ENCODE results near the gene VAV2.

VAV2 gene

GRCh38 chr9:133888048-133888808 is 103.9 kb downstream of the VAV2 start:
- no peak for DNase-seq

- no peak for DNase-seq
Measured at GRCh38 chr9:133887540-133888047, 104.5 kb downstream of the VAV2 start.

DNA sequence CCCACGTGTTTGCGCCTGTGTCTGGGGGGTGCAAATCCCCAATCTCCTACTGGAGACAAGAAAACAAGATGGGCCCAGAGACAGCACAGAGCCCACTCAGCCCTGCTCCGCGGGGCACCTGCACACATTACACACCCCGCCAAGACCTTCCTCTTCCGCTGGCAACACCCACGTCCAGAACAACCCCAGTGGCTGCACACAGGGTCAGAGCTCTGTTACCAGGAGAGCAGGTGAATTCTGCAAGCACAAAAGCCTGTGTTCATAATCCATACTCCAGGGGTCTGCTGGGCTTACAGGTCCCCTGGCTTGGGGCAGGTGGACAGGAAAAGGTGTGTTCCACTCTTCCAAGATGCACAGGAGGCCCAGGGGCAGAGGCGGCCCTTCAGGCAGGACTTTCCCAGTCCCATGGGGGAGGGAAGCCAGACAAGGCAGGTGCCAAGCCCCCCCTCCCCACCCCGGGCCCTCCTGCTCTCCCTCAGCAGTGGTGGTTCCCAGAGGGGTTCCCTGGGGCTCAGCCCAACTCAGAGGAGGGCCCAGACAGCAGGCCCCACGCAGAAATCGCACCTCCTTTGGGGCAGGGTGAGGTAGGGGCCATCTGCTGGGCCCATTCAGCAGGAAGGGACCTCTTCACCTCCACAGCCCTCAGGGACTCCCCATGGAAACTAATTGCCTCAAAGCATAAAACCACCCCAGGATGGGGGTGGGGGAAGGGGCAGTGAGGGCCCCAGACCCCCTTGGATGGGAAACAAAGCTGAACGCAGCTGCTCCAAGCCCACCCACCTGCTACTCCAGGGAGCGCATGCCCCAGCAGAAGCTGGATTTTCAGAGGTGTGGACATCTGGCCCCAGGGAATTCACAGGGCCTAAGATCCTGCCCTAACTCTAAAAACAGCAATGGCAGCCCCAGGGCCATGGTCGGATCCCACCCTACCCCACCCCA is 105.3 kb downstream of the VAV2 start:
- DNase-seq, result no peak

DNA sequence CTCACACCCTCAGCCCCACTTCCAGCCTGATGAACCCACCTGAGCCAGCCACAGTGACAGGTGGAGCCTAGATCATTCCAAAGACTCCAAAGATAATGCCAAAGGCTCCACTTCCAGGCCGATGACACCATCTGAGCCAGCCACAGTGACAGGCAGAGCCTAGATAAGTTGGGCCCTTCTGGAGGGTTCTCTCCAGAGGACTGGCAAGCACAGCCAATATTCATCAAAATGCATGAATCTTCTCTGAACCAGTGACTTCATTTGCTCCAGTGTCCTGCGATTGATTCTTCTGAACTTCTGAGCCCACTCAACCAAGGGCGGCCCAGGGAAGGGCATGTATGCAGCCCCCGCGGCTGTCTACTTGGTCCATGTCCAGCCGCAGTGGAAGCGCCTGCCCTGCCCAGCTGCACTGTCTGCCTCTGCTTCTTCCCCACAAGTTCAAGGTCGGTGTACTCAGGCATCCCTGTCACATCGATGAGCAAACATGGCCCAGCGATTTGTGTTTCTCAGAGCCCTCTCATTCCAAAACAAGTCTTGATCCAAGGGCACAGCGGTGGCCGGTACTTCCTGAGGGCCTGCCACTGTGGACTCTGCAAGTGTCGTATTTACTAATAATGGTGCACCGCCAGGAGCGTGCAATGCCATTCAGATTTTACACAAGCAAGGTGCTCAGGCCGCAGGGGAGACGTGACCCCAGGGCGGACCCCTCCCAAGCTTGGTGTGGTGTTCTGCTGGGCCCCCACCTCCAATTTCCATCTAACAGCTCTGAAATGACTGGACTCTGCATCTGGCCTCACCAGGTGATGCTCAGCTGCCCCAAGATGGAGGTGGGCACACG is 107.0 kb downstream of the VAV2 start:
- DNase-seq, result no peak

- no peak for DNase-seq
Measured at GRCh38 chr9:133882849-133883755, 109.0 kb downstream of the VAV2 start.

DNA sequence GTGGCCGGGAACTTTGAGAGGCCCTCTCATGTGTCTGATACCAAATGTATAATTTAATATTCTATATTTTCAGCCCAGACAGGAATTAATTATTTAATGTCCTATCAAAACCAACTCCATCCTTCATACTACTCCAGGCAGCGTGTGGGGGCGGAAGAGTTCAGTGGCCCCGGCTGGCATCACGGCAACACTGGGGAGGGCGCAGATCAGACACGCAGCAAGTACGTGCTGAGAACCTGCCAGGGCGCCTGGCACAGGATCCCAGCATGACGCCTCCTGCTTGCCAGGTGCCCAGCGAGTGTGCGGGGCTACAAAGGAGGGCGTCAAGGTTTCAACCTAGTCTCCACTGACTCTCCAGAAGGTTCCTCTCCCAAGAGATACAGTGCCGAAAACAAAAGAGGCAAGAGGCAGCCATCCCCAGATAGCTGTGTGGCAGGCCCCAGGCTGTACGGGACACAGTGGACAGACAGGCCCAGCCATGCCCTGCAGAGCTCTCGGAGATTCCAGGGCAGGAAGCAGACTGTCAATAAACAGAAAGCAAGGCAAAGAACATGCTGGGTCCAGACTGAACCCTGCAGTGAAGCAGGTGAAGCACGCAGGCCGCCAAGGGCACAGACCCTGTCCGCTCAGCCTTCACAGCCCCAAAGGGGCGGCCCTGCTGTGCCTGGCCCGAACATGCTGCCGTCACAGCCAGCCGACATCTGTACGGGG is 110.3 kb downstream of the VAV2 start:
- no peak for DNase-seq

DNA sequence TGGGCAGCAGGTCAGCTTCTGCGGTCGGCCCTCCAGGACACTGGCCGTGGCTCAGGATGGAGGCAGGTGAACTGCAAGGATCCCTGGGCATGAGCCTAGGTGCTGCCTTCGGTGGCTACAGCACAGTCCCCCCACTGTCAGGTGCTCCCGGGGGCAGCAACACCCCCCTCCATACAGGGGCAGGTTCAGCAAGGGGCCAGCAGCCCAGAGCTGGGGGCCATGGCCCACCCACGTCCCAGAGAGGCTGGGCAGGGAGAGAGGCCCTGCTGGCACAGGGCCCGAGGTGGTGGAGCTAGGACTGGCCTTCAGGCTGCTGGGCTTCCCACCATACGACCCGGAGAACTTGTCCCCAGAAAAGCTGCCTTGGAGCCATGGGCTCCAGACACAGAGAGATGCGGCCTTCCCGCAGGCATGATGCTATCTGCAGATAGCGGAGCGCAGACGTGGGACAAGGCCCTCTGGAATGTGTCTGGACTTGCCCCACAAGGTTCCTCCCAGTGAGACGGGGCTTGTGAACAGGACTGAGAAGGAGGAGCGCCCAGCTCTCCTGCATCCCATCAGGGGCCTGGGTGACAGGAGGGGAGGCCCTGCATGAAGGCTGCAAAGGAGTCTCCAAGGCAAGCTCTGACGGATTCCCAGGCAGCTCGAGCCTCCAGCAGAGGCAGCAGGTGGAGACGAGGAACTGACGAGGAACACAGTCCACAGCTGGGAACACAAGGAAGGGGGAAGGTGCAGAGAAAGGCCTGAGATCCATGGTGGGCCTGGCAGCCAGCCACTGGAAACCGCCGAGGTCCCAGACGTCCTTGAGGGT is 111.1 kb downstream of the VAV2 start:
- DNase-seq, result no peak

DNA sequence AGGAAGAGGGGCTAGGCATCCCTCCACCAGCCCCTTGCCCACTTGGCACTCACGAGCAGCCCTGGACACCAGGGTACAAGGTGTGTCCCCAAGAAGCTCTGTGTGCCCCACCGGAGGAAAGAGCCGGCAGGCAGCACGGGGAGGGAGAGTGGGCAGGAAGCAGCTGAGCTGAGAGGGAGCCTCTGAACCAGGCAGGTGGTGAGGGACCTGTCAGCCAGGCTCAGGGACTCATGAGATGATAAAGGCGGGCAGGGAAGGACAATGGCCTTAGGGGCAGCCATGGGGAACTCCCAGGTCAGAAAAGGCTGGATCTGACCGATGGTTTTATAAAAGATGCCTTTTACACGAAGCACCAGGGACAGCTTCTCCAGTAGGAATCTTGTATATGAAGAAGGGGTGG is 112.0 kb downstream of the VAV2 start:
- no peak for DNase-seq

- DNase-seq, result no peak
Measured at GRCh38 chr9:133879615-133880014, 112.5 kb downstream of the VAV2 start.

DNA sequence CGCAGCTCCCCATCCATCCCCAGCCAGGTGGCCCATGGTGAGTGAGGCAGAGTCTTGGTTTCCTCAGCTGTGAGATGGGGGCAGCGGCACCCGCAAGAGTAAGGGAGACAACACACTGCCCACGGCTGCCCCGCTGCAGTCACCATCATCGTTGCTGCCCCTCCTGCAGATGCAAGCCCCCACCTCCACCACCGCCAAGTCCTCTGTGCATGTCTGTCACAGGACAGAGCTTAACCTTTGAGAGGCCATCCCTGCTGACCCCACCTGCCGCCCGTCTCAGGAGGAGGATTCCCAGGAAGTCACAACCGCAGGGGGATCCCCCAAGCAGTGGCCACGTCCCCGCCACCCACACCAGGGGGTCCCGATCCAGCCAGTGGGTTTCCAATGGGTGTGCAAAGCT is 113.7 kb downstream of the VAV2 start:
- DNase-seq, result no peak

DNA sequence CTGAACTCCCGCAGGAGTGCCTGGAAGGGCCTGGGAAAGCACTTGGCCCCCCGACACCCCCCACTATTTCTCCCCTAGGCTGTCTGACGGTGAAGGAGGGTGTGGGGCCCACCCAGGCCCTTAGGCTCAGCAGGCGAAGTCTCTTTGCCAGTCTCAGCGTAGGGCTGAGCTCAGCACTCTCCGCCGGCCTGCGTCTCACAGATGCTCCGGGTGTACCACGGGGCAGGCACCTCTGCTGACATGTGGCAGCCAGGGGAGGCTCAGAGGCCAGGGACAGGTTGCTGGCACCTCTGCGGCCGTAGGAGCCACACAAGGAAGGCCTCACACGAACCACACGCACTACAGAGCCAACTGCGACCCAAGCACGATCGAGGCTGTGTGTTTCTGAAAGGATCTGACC is 114.2 kb downstream of the VAV2 start:
- no peak for DNase-seq

GRCh38 chr9:133877327-133877726 is 114.8 kb downstream of the VAV2 start:
- no peak for DNase-seq

DNA sequence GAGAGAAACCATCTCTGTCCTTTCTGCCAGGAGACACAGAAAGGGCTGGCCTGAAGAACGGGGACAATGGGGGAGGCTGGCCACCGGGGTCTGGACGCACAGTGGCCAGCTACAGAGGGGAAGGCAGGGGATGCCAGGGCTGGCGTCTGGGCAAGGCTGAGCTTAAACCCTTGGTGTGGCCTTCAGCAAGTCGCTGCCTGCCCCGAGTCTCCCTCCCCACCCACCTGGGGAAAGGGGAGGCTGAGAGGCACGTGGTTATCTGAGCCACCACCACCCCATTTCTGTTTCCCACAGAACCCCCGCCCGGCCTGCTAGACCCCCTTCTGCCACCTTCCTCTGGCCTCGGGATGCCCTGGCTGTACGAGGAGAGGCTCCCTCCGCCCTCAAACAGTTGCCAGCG is 115.3 kb downstream of the VAV2 start:
- DNase-seq, result no peak

DNA sequence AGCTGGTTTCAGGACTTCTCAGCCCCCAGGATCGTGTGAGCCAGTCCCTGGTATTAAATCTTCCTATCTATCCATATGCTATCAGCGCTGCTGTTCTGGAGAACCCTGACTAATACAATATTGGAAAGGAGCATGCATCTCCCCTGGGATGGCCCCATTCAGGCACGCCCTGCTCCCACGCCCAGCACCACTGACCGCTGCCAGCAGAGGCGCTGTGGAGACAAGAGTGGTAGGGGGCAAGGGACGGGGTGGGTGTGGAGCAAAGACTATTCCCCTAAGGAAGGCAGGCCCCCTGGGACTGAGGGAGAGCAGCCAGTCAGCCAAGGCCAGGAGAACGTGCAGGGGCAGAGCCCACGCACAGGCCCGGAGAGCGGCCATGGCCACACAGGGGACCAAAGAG is 116.0 kb downstream of the VAV2 start:
- DNase-seq, result no peak

- DNase-seq, result no peak
Measured at GRCh38 chr9:133875131-133875530, 117.0 kb downstream of the VAV2 start.

GRCh38 chr9:133874659-133875058 is 117.5 kb downstream of the VAV2 start:
- no peak for DNase-seq

- DNase-seq, result no peak
Measured at GRCh38 chr9:133874060-133874657, 118.0 kb downstream of the VAV2 start.

GRCh38 chr9:133873461-133873891 is 118.6 kb downstream of the VAV2 start:
- DNase-seq, result no peak

DNA sequence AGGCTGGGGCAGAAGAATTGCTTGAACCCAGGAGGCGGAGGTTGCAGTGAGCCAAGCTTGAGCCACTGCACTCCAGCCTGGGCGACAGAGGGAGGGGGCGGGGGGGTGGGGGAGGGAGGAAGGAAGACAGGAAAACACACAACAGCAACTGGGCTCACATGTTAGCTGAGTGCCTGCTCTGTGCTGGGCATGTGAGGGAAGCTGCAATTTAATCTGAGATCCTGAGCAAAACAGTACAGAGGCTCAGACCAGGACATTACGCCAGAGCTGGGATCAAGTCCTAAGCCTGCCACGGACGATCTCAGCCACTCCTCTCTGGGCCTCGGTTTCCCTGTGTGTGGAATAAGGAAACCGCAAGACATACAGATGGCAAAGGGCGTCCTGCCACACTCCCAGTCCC is 119.1 kb downstream of the VAV2 start:
- DNase-seq, result no peak

Measured in CD4-positive, alpha-beta T cell treated with Interleukin-1 beta for 1 hour (primary cell).